Adrenal gland (tissue), 12 donors: Measurements from ENCODE around the gene DOCK9. TPM values are rescaled to one million over a fixed set of nuclear protein-coding genes. Genes with fewer than 3 reads are reported as not detected.
A peak's percentile ranks its signal among the peaks of the same experiment; 100 is the strongest.

ENCODE experiments used
- DNase-seq, 7 donors: peaks; one replicate each; pipeline ENCODE4 v3.0.0-alpha.2; 2019 to 2020
- H3K27ac ChIP-seq, 5 donors: fragments of 200-600 bp; sonication (generic) in 4 of 5; 1 replicate in 3 of 5; 2 replicates in 2 of 5; pipeline versions ENCODE4 v1.5.1 to v1.8.0; 2016 to 2020; ENCODE audit warnings: mild to moderate bottlenecking in 1 of 5
- H3K27me3 ChIP-seq: fragments of 200-600 bp; 2 replicates; pipeline ENCODE4 v1.8.0; 2021
- H3K36me3 ChIP-seq, 2 donors: fragments of 200-600 bp; replicated peaks in 1 of 2; 1 replicate in 1 of 2; 2 replicates in 1 of 2; pipeline versions ENCODE4 v1.5.1 to v1.8.0; 2018 to 2022
- H3K4me1 ChIP-seq, 2 donors: fragments of 200-600 bp; replicated peaks in 1 of 2; 1 replicate in 1 of 2; 2 replicates in 1 of 2; pipeline versions ENCODE4 v1.5.1 to v1.8.0; 2018 to 2021
- H3K4me3 ChIP-seq, 4 donors: fragments of 200-600 bp; sonication (generic) in 3 of 4; one replicate each; pipeline ENCODE4 v1.5.1; 2016 to 2018
- H3K9me3 ChIP-seq, 3 donors: fragments of 200-600 bp; sonication (generic) in 1 of 3; replicated peaks in 1 of 3; 1 replicate in 2 of 3; 2 replicates in 1 of 3; pipeline versions ENCODE4 v1.5.1 to v1.8.0; 2016 to 2021
- CTCF ChIP-seq, 6 experiments: fragments of 450-650 bp in 4 of 6; fragments of 200-600 bp in 2 of 6; sonication (generic) in 1 of 6; IDR thresholded peaks; 1 replicate in 5 of 6; 2 replicates in 1 of 6; pipeline versions ENCODE4 v1.5.1 to v1.8.0; 2016 to 2021; ENCODE audit warnings: antibody characterized with exemption in 6 of 6, mild to moderate bottlenecking in 2 of 6, moderate library complexity in 1 of 6
- POLR2A ChIP-seq, 2 donors: fragments of 450-650 bp; IDR thresholded peaks; one replicate each; pipeline ENCODE4 v1.6.1; 2017; ENCODE audit warnings: antibody characterized with exemption in 2 of 2, mild to moderate bottlenecking in 2 of 2, moderate library complexity in 1 of 2
- WGBS, 4 donors: extraction: QIAGEN DNeasy Blood & Tissue Kit in 2 of 4; methylation state at CpG; one replicate each; pipeline versions ENCODE4 v1.1.5 to v1.1.7; 2013 to 2017; 5-methylcytosine and 5-hydroxymethylcytosine counted together
- intact Hi-C, 2 donors: fragments of 100-400 bp; cut with DNase I; formaldehyde crosslinking; loops; one replicate each; pipeline versions ENCODE4 v1.14.1 to v1.15.0; 2022 to 2023
- polyA plus RNA-seq, 3 donors: library from polyadenylated mRNA; stranded (reverse); fragments of 200-250 nt in 2 of 3; fragments of 350-450 nt in 1 of 3; fragmentation: Illumina TruSeq in 1 of 3; extraction: RNeasy Lipid Tissue Mini Kit (QIAGEN cat#74804) in 1 of 3; gene quantifications; one replicate each; pipeline ENCODE4 v1.2.3, GENCODE V29; 2013 to 2014
- total RNA-seq, 9 donors: library from RNA; depleted of rRNA in 4 of 9; stranded (reverse); fragments of >200 nt in 4 of 9; fragments of 120-200 nt in 1 of 9; fragmentation: NEBNext Ultra II Directional in 1 of 9; extraction: Animal tissue kit (Norgen Biotek cat#: 25700) in 1 of 9; gene quantifications; one replicate each; pipeline versions ENCODE4 v1.1.0 to v1.2.4, GENCODE V29; 2013 to 2023
- donor health status: healthy with polysubstance abuse.
- donor health status: Bipolar disorder and iron deficiency.
- donor health status: DM: yes; HTN: yes; CAD: no.
- donor health status: DM: no; HTN: no; CAD: no.
- donor health status: DM: no; HTN: no; CAD: no.
- donor health status: DM: yes; HTN: yes; CAD: no.

The DOCK9 gene
- total and polyA plus RNA-seq, 12 donors = 16.2 to 83.4 (median 51.9) TPM

- 86 to 91% (median 89%) methylated on average over 7 of the region's 7 CpGs for WGBS, 4 donors
- no peaks in the 10 kb centered on the region for H3K4me1 ChIP-seq
- no peak overlapping the region for H3K4me3 ChIP-seq
- no peak for TF ChIP-seq CTCF (IDR thresholded peaks at IDR 0.05)
- no peak for TF ChIP-seq POLR2A (IDR thresholded peaks at IDR 0.05)
- intact Hi-C loops = no loop called here
- no peaks in the 10 kb centered on the region for H3K36me3 ChIP-seq
- H3K9me3 ChIP-seq = no peaks in the 10 kb centered on the region
- no peaks in the 10 kb centered on the region for H3K27me3 ChIP-seq
- peak in 1 of 7 donors; percentile 6 for DNase-seq
- no peak overlapping the region for H3K27ac ChIP-seq
These were observed 186.3 kb downstream of the DOCK9 start for GRCh38 chr13:98791611-98792010.

DNA sequence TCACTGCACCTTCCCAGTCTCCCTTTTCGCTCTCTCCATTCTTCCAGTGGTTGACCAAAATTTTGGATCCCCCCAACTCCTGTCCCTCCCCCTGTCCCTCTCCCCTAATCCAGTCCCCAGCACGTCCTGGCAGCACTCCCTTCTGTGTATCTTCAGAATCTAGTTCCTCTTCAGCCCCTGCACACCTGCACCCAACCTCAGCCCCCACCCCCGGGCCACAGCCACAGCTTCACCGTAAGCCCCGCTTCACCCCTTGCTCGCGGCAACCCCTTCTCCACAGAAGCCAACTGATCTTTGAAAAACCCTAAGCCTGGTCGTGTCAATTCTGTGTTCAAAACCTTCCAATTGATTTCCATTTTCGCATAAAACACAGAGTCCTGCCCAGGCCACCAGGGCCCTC lies 189.9 kb downstream of the DOCK9 start:
- DNase-seq = no peak
- intact Hi-C loops = no loop called here
- H3K9me3 ChIP-seq = no peaks in the 10 kb centered on the region
- H3K4me1 ChIP-seq = no peaks in the 10 kb centered on the region
- no peaks in the 10 kb centered on the region for H3K27me3 ChIP-seq
- H3K4me3 ChIP-seq = no peak overlapping the region
- H3K27ac ChIP-seq = no peak overlapping the region
- TF ChIP-seq POLR2A (IDR thresholded peaks at IDR 0.05) (no peak), CTCF (IDR thresholded peaks at IDR 0.05) (no peak)
- WGBS, 4 donors = 85 to 93% (median 86%) methylated on average over 9 of the region's 9 CpGs
- no peaks in the 10 kb centered on the region for H3K36me3 ChIP-seq

DNA sequence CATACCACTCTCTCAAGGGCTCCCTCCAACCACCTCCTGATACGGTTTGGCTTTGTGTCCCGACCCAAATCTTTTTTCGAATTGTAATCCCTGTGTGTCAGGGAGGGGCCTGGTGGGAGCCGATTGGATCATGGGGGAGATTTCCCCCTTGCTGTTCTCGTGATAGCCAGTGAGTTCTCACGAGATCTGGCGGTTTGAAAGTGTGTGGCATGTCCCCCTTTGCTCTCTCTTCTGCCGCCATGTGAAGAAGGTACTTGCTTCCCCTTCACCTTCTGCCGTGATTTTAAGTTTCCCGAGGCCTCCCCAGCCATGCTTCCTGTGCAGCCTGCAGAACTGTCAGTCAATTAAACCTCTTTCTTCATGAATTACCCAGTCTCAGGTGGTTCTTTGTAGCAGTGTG lies 190.7 kb downstream of the DOCK9 start:
- no peak for DNase-seq

DNA sequence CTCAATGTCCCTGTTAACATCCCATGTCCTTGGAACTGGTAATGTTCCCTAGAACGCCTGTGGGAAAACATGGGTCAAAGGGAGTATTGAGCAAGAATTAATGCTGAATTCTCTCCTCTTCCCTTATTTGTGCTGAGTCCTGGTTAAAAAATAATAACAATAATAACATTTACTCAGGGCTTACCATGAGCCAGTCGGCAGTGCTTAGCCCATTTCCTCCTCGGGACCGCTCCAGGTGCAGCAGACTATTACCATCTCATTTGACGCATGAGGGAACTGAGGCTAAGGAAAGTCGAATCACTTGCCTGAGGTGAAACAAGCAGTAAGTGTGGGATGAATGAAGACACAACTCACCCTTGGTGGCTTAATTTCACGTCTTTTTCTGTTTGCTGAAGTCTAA lies 191.8 kb downstream of the DOCK9 start:
- no peak for DNase-seq
- TF ChIP-seq POLR2A (IDR thresholded peaks at IDR 0.05) (no peak), CTCF (IDR thresholded peaks at IDR 0.05) (no peak)
- no peaks in the 10 kb centered on the region for H3K4me1 ChIP-seq
- H3K27me3 ChIP-seq = no peaks in the 10 kb centered on the region
- 60 to 80% (median 76%) methylated on average over 7 of the region's 7 CpGs for WGBS, 4 donors
- H3K4me3 ChIP-seq = no peak overlapping the region
- H3K36me3 ChIP-seq = no peaks in the 10 kb centered on the region
- intact Hi-C loops = no loop called here
- H3K9me3 ChIP-seq = no peaks in the 10 kb centered on the region
- no peak overlapping the region for H3K27ac ChIP-seq

More for the DNA sequence above, 190.7 kb downstream of the DOCK9 start:
- Histone ChIP-seq H3K36me3 (no peaks in the 10 kb centered on the region), H3K4me3 (no peak overlapping the region), H3K27me3 (no peaks in the 10 kb centered on the region), H3K4me1 (no peaks in the 10 kb centered on the region), H3K9me3 (no peaks in the 10 kb centered on the region), H3K27ac (no peak overlapping the region)
- intact Hi-C loops = no loop called here
- TF ChIP-seq POLR2A (IDR thresholded peaks at IDR 0.05) (no peak), CTCF (IDR thresholded peaks at IDR 0.05) (no peak)
- WGBS, 4 donors = 69 to 82% (median 79%) methylated on average over 10 of the region's 10 CpGs
